Mucosa of gallbladder (tissue), 1 donor: ENCODE measurements around the gene CDK14. TPM values are rescaled to one million over a fixed set of nuclear protein-coding genes. Genes with fewer than 3 reads are reported as not detected.
"Not testable (repeated sequence)": the region's sequence is repeated elsewhere in the genome, so short reads cannot be mapped to it uniquely, and the experiment has no call there.

Source experiments
- DNase-seq: peaks from one replicate; pipeline ENCODE4 v3.0.0-alpha.2; 2020; ENCODE audit warnings: low spot score
- total RNA-seq: library from RNA; stranded (reverse); gene quantifications from one replicate; pipeline ENCODE4 v1.2.1, GENCODE V29; 2021
- donor health status: DM: no; HTN: no; CAD: no.

CDK14 gene
- total RNA-seq, 1 donor from 2014 or later, result 70.3 TPM

GRCh38 chr7:90629297-90629918, 33.3 kb downstream of the CDK14 start:
- no peak for DNase-seq

DNA sequence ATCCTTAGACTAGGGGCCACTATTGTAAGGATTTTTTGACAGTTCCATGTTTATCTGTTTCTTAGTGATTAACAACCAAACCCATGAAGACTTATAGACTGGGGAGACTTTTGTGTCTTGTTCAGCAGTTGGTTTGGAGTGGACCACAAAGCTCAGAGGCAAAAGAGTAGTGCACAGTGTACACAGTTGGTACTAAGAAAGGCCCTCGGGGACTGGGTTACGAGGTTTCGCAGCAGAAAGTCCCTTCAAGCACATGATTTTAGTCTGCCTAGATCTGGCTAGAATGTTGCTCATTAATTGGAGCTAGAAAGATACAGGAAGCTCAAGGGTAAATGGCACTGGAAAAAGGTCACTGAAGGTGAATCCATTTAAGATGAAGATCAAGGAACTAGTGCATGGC, 35.4 kb downstream of the CDK14 start:
- DNase-seq, result no peak

DNA sequence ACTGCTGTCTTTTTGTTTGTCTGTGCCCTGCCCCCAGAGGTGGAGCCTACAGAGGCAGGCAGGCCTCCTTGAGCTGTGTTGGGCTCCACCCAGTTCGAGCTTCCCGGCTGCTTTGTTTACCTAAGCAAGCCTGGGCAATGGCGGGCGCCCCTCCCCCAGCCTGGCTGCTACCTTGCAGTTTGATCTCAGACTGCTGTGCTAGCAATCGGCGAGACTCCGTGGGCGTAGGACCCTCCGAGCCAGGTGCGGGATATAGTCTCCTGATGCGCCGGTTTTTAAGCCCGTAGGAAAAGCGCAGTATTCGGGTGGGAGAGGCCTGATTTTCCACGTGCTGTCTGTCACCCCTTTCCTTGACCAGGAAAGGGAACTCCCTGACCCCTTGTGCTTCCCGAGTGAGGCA, 43.6 kb downstream of the CDK14 start:
- DNase-seq, result not testable (repeated sequence)

GRCh38 chr7:90642978-90643377, 46.9 kb downstream of the CDK14 start:
- no peak for DNase-seq

GRCh38 chr7:90645784-90646183, 49.7 kb downstream of the CDK14 start:
- no peak for DNase-seq

DNA sequence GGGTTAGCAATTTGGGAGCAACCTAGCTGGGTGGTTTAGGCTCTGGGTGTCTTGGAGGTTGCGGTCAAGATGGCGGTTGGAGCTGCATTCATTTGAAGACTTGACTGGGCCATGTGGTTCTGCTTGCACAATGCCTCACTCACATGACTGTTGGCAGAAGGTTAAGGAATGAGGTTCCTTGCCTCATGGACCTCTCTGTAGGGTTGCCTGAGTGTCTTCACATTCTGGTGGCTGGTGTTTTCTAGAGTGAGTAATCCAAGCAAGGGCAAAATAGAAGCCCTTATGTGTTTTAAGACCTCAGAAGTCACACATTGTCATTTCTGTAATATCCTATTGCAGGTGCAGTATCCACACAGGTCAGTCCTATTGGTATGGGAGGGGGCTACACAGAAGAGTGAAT, 52.0 kb downstream of the CDK14 start:
- no peak for DNase-seq

DNA sequence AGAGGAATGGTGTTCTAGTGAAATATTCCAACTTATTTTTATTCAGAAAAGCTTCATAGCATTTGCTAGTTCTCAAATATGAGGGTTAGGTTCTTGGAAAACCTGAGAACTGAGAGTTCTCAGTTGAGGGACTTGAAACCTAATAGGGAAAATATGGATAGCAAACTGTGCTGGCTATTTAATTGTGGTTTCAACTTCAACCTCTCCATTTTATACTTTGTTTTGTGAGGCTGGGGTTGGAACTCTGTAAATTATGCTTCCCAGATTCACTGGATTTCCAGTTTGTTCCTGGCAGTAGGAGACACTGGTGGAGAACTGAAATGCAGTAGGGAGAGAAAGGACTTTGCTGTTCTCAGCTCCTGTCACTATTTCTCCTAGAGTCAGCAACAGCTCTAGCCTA, 52.7 kb downstream of the CDK14 start:
- no peak for DNase-seq

- no peak for DNase-seq
Measured at GRCh38 chr7:90654718-90655427, 58.8 kb downstream of the CDK14 start.

DNA sequence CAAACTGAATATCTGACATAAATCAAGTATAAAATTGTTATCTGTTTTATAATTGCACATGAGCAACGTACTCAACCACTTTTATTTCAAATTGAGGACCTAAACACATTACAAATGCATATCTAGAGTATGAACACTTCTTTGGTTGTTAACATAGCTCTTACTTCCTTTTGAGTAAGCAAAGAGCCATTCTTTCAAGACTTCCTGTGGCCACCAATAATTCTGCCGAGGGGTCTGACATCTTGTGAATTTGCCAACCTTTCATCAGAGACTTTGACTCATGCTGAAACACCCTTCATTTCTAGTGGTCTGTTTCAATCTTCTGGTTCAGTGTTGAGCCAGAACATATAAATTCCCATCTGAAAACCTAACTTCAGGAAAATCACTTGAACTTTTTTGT, 59.4 kb downstream of the CDK14 start:
- no peak for DNase-seq

GRCh38 chr7:90657481-90657880, 61.4 kb downstream of the CDK14 start:
- no peak for DNase-seq

- no peak for DNase-seq
Measured at GRCh38 chr7:90660100-90660499, 64.0 kb downstream of the CDK14 start.

GRCh38 chr7:90660819-90661218, 64.7 kb downstream of the CDK14 start:
- no peak for DNase-seq

DNA sequence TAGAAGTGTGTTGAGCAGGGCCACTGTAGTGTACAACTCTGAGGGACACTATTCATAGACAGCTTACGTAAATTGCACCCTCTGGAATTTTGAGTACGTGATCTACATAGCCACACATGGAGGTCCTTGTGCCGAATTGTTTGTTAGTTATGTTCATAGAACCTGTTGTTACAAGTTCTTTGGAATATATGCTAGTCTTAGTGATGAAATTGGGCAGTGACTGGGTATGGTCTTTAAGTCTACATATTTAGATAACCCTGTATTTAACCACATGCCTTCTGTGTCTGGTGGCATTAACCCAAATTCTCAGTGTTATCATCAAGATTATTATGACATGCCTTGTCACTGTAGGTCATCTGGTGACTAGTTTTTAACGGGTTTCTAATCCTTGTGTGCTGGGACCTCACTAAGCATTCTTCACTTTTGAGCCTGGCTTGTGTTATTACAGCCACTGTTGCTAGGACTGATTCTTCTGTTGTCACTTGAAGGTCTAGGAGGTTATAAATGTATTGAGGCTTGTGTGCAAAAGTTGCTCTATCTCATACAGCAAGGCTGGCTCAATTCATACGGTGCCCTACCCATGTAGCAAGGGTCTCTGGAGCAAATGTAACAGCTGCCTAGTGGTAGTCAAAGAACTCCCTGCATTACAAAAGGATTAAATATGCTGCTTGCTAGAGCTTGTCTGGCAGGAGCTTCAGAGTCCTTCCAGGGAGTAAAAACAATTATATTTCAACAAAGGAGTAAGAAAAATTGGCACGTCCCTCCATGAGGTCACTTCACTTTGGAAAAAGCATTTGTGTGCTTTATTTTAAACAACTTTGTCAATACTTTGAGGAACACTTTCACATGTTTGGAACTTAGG, 65.4 kb downstream of the CDK14 start:
- DNase-seq, result no peak

GRCh38 chr7:90663176-90663575, 67.1 kb downstream of the CDK14 start:
- no peak for DNase-seq

- peak; percentile 22 for DNase-seq
Measured at GRCh38 chr7:90666186-90666585, 70.1 kb downstream of the CDK14 start.

DNA sequence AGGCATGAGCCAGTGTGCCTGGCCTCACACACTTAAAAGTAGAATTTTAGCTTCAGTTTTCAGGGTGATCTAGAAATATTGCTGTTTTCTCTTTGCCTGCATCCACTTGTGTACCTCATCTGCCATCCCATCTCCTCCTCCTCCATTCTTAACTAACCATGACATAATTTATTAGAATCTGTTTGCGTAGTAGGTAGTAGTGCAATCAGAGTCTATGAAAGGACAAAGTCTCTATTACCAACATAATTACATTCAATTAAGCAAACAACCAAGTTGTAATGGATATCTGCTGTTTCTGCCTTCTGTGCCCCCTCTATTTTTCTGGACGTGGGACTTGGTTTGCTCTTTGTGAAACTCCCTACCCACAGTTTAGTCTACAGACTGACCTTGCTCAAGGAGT, 72.9 kb downstream of the CDK14 start:
- no peak for DNase-seq

DNA sequence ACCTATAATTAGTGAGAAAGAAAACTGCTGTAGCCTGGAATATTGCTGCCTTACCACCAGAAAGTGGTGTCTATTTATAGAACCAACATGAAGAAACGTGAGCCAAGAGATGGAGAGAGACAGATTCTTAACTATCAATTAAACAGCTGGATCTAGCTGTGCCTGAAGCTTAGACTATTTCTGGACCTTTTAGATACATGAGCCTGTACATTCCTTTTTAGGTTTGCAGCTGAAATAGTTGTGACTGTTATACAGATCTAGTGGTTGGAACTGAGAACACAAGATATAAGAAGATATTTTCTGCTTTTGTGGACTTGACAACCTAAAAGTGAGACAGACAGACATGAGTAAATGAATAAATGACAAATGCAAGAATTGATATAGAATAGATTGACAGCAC, 73.4 kb downstream of the CDK14 start:
- DNase-seq, result no peak

DNA sequence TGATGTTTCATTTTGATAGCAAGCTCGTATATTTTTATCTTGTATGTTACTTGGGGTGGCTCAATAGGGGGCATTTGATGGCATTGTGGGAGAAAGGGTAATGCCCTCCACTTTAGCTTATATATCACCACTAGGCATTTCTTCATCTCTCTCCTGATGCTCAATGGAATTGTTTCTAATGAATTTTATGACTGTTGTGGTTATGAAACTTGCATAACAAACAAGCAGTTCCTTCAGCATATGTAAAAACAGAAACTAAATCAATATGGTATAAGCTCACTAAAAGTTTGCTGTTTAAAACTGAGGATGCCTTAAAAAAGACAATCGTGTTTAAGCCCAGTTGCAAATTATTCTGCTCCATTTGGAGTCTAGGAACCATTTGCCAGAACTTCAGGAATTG, 75.5 kb downstream of the CDK14 start:
- DNase-seq, result no peak

DNA sequence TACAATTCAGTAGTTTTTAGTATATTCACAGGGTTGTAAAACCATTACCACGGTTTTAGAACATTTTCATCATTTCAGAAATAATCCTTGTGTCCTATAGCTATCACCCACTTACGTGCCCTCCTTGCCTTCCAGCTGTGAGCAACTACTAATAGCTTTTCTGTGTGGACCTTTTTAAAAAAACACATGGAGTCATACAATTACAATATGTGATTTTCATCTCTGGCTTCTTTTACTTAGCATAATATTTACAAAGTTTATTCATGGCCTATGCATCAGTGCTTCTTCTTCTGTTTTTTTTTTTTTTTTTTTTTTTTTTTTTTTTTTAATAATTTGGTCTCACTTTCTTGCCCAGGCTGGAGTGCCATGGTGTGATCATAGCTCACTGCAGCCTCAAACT, 76.1 kb downstream of the CDK14 start:
- DNase-seq, result no peak

GRCh38 chr7:90674625-90675024, 78.5 kb downstream of the CDK14 start:
- no peak for DNase-seq

- no peak for DNase-seq
Measured at GRCh38 chr7:90675982-90676381, 79.9 kb downstream of the CDK14 start.

DNA sequence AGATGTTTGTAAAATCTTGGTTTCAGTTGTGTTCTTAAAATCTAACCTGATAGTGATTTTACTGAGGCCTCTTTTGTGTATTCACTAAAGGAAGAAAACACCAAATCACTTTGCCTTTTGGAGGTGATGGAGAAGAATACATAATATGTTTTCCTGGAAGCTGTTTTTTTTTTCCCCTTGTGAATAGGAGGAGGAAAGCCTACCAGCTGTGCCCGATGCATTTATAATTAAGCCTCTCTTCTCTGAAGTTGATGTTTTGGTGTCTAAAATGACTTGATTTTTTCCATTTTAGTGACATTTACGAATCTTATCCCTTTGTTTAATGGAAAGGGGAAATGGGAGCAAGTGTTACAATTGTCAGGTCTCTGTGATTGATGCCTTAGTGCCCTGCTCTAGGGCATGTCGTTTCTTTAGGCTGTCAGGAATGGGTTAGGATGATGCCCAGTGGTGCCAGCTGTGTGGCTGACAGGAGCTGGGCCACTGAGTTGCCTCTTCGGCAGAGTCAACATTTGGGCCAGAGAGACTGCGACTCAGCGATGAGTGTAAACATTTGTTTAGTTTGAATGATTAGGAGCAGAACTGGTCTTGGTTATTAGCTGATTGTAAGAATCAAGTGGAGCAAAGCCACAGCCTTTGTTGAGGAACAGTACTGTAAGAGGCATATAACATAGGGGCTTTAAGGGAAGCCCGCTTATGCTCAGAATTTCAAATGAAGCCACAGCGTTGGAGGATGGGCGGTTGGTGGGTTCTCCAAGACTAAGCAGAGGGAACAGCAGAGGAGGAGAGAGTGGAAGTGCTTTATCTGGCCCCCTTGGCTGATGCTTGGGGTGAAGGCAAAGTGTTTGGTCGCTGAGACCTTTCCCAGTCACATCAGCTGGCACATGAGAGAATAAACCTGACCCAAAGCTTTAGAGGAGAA, 81.6 kb downstream of the CDK14 start:
- DNase-seq, result no peak
